Measurements from ENCODE around the gene BOC. TPM values are rescaled to one million over a fixed set of nuclear protein-coding genes. Genes with fewer than 3 reads are reported as not detected.

The BOC gene
- total and polyA plus RNA-seq, 10 of the 15 experiments (the other 5 are each of a cell fraction or from before 2014, with no cell fraction given): 0.18 TPM; not detected in 9

DNA sequence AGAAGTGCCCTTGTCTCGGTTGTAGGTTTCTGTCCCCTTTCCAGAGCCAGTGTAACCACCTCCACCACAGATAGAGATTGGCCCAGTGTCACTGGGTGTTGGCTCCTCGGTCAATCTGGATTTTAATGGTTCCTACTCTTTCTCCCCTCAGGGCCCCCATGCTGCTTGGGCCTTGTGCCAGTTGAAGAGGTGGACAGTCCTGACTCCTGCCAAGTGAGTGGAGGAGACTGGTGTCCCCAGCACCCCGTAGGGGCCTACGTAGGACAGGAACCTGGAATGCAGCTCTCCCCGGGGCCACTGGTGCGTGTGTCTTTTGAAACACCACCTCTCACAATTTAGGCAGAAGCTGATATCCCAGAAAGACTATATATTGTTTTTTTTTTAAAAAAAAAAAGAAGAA lies 75.2 kb downstream of the BOC start (continued):
- TF ChIP-seq, protein P1, sequence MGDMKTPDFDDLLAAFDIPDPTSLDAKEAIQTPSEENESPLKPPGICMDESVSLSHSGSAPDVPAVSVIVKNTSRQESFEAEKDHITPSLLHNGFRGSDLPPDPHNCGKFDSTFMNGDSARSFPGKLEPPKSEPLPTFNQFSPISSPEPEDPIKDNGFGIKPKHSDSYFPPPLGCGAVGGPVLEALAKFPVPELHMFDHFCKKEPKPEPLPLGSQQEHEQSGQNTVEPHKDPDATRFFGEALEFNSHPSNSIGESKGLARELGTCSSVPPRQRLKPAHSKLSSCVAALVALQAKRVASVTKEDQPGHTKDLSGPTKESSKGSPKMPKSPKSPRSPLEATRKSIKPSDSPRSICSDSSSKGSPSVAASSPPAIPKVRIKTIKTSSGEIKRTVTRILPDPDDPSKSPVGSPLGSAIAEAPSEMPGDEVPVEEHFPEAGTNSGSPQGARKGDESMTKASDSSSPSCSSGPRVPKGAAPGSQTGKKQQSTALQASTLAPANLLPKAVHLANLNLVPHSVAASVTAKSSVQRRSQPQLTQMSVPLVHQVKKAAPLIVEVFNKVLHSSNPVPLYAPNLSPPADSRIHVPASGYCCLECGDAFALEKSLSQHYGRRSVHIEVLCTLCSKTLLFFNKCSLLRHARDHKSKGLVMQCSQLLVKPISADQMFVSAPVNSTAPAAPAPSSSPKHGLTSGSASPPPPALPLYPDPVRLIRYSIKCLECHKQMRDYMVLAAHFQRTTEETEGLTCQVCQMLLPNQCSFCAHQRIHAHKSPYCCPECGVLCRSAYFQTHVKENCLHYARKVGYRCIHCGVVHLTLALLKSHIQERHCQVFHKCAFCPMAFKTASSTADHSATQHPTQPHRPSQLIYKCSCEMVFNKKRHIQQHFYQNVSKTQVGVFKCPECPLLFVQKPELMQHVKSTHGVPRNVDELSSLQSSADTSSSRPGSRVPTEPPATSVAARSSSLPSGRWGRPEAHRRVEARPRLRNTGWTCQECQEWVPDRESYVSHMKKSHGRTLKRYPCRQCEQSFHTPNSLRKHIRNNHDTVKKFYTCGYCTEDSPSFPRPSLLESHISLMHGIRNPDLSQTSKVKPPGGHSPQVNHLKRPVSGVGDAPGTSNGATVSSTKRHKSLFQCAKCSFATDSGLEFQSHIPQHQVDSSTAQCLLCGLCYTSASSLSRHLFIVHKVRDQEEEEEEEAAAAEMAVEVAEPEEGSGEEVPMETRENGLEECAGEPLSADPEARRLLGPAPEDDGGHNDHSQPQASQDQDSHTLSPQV (IDR thresholded peaks at IDR 0.05): no peak
- TF ChIP-seq ATF3 (IDR thresholded peaks at IDR 0.05; ENCODE audit: borderline replicate concordance, extremely low read depth, low read depth, low read length): no peak

DNA sequence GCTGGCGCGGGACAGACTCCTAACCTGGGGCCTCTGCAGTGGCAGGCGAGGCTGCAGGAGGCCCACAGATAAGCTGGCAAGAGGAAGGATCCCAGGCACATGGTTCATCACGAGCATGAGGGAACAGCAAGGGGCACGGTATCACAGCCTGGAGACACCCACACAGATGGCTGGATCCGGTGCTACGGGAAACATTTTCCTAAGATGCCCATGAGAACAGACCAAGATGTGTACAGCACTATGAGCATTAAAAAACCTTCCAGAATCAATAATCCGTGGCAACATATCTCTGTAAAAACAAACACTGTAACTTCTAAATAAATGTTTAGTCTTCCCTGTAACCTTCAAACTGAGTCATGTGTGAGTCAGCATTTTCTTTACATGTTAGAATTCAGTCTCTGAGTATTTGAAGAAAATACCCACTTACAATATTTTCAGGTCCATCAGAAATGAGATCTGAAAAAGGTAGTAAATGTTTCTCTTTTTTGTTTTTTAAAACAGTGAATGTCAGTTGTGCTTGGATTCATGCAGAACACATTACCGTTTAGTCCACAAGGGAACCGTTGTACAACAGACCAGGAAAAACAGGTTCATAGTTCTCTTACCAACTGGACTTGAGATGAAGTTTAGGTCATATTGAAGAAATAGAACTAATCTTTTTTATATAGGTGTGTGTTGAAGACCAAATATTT lies 75.9 kb downstream of the BOC start:
- POLR2A ChIA-PET: no interaction called here
- RAD21 ChIA-PET (ENCODE audit: unreplicated experiment): interaction anchor here (0.8 to 2.5 kb wide), 4 partner anchors 9 to 644 kb away, joined by 3 to 19 read pairs (median 10); no protein-coding TSS in a partner anchor
- ATAC-seq (no peak), FAIRE-seq (no peak), DNase-seq (ENCODE audit: low read depth, low spot score) (no peak)
- in situ Hi-C loops (cut with MboI): loop anchor here (5.0 to 10.0 kb wide), 2 partner anchors 235 to 642 kb away; partner anchors contain the start of gene CCDC80
- H3K4me1 ChIP-seq (ENCODE audit: control insufficient read depth, insufficient read depth, low read length): no peaks in the 10 kb centered on the region
- TF ChIP-seq YY1 (IDR thresholded peaks at IDR 0.05; ENCODE audit: low read depth, low read length) (no peak), SRF (IDR thresholded peaks at IDR 0.05; ENCODE audit: low read depth in 2 of 2, low read length in 2 of 2) (no peak), NBN (IDR thresholded peaks at IDR 0.05) (no peak), ZBED1 (IDR thresholded peaks at IDR 0.05; ENCODE audit: borderline replicate concordance) (no peak), ASH2L (IDR thresholded peaks at IDR 0.05; ENCODE audit: borderline replicate concordance, low read depth) (no peak), BCLAF1 (IDR thresholded peaks at IDR 0.05) (no peak), CBX5 (IDR thresholded peaks at IDR 0.05; ENCODE audit: low read depth) (no peak), NR2C1 (IDR thresholded peaks at IDR 0.05) (no peak)
- H3K4me3 ChIP-seq: no peak overlapping the region
- H4K20me1 ChIP-seq (ENCODE audit: control insufficient read depth, insufficient read depth): no peaks in the 10 kb centered on the region
- H3K36me3 ChIP-seq (ENCODE audit: control insufficient read depth in 2 of 2, insufficient read depth in 2 of 2, low read length in 1 of 2): no peaks in the 10 kb centered on the region
- CTCF ChIA-PET: interaction anchor here (0.7 to 5.6 kb wide), 18 partner anchors 9 to 644 kb away, joined by 3 to 82 read pairs (median 8); no protein-coding TSS in a partner anchor
- WGBS (ENCODE audit: insufficient coverage, insufficient replicate concordance, low lambda C conversion rate, missing lambda C conversion rate): 64% methylated on average over 10 of the region's 10 CpGs
- no peaks in the 10 kb centered on the region for H3K27me3 ChIP-seq (replicated peaks in 1 of 2; ENCODE audit: control insufficient read depth in 2 of 2, insufficient read depth in 2 of 2, low read length in 1 of 2)
- no peak overlapping the region for H3K4me2 ChIP-seq (ENCODE audit: control insufficient read depth, insufficient read depth)
- no peak overlapping the region for H2AFZ ChIP-seq (ENCODE audit: control insufficient read depth, low read depth, low read length)
- intact Hi-C loops (cut with micrococcal nuclease; ENCODE audit: unreplicated experiment): no loop called here
- no peaks in the 10 kb centered on the region for H3K79me2 ChIP-seq (ENCODE audit: control insufficient read depth, insufficient read depth, low read length)
- no peaks in the 10 kb centered on the region for H3K9me3 ChIP-seq (replicated peaks; ENCODE audit: control insufficient read depth, insufficient read depth, low read length)
- no TSS peak for BruUV-seq (replicated peaks)
- no peak overlapping the region for H3K27ac ChIP-seq (ENCODE audit: control insufficient read depth, insufficient read depth)
- H3K9ac ChIP-seq (ENCODE audit: control insufficient read depth, insufficient read depth, low read length): no peak overlapping the region
- SMC1A ChIA-PET (ENCODE audit: uncharacterized antibody, unreplicated experiment): interaction anchor here (1.0 to 4.3 kb wide), 10 partner anchors 9 to 705 kb away, joined by 3 to 47 read pairs (median 6); no protein-coding TSS in a partner anchor

Measured in GM12878 (cell line).